ENCODE data around the gene PTBP1. TPM values are rescaled to one million over a fixed set of nuclear protein-coding genes. Genes with fewer than 3 reads are reported as not detected.
A peak's percentile ranks its signal among the peaks of the same experiment; 100 is the strongest.

The PTBP1 gene
- total RNA-seq, result 100 to 1,000 TPM; 485 to 591 TPM

- peak; percentile 84 to 85 for ATAC-seq
Measured at GRCh38 chr19:796692-797527, at the start of gene PTBP1. PTBP1 (plus strand) TSS chr19:797452; CDS start chr19:797498, 46 bp downstream.

GRCh38 chr19:748274-748598, 49.0 kb upstream of the PTBP1 start:
- no peaks in the 10 kb centered on the region for H3K36me3 Mint-ChIP-seq
- ATAC-seq (no peak), DNase-seq (ENCODE audit: low spot score in 2 of 2) (no peak)
- H3K9me3 Mint-ChIP-seq, result no peaks in the 10 kb centered on the region
- H3K27ac Mint-ChIP-seq, result no peak overlapping the region

More at GRCh38 chr19:796692-797527, at the start of gene PTBP1:
- DNase-seq (ENCODE audit: low spot score in 2 of 2), result peak; percentile 97 to 100
- Mint-ChIP-seq H3K9me3 (no peaks in the 10 kb centered on the region), H3K36me3 (peaks cover 26 to 27% of the 10 kb centered on the region in 2 donors), H3K27ac (peak within 1 kb of the TSS; percentile 92 to 97)

GRCh38 chr19:749811-750210, 47.4 kb upstream of the PTBP1 start:
- ATAC-seq (no peak), DNase-seq (ENCODE audit: low spot score in 2 of 2) (no peak)
- Mint-ChIP-seq H3K27ac (no peak overlapping the region), H3K9me3 (no peaks in the 10 kb centered on the region), H3K36me3 (no peaks in the 10 kb centered on the region)

- Mint-ChIP-seq H3K27ac (no peak within 1 kb of the TSS), H3K9me3 (no peaks in the 10 kb centered on the region), H3K36me3 (no peaks in the 10 kb centered on the region)
- DNase-seq (ENCODE audit: low spot score in 2 of 2) (no peak), ATAC-seq (no peak)
Measured at GRCh38 chr19:750640-751423, 46.4 kb upstream of the PTBP1 start, which contains the start of gene MISP. MISP (plus strand) TSS chr19:751112; CDS start chr19:756947, 5,835 bp downstream.

GRCh38 chr19:751501-752341, 45.5 kb upstream of the PTBP1 start:
- DNase-seq (ENCODE audit: low spot score in 2 of 2) (no peak), ATAC-seq (no peak)
- H3K9me3 Mint-ChIP-seq, result no peaks in the 10 kb centered on the region
- no peak overlapping the region for H3K27ac Mint-ChIP-seq
- no peaks in the 10 kb centered on the region for H3K36me3 Mint-ChIP-seq

GRCh38 chr19:752652-753517, 44.4 kb upstream of the PTBP1 start:
- ATAC-seq (no peak), DNase-seq (ENCODE audit: low spot score in 2 of 2) (no peak)
- no peaks in the 10 kb centered on the region for H3K9me3 Mint-ChIP-seq
- H3K27ac Mint-ChIP-seq, result no peak overlapping the region
- H3K36me3 Mint-ChIP-seq, result no peaks in the 10 kb centered on the region

- DNase-seq (ENCODE audit: low spot score in 2 of 2), result no peak
- H3K9me3 Mint-ChIP-seq, result peaks cover under 1 to 2% of the 10 kb centered on the region in 2 donors
- peaks cover 2 to 6% of the 10 kb centered on the region in 2 donors for H3K36me3 Mint-ChIP-seq
- no peak for ATAC-seq
- H3K27ac Mint-ChIP-seq, result no peak overlapping the region
Measured at GRCh38 chr19:754530-754929, 42.7 kb upstream of the PTBP1 start.

- Mint-ChIP-seq H3K9me3 (peaks cover 3 to 5% of the 10 kb centered on the region in 2 donors), H3K36me3 (peaks cover 6 to 10% of the 10 kb centered on the region in 2 donors), H3K27ac (no peak overlapping the region)
- ATAC-seq, result no peak
- no peak for DNase-seq (ENCODE audit: low spot score in 2 of 2)
Measured at GRCh38 chr19:755063-755462, 42.2 kb upstream of the PTBP1 start.

GRCh38 chr19:756236-756635, 41.0 kb upstream of the PTBP1 start:
- peaks cover 6 to 10% of the 10 kb centered on the region in 2 donors for H3K36me3 Mint-ChIP-seq
- no peak overlapping the region for H3K27ac Mint-ChIP-seq
- peaks cover 3 to 5% of the 10 kb centered on the region in 2 donors for H3K9me3 Mint-ChIP-seq
- ATAC-seq (peak; percentile 89 to 93), DNase-seq (ENCODE audit: low spot score in 2 of 2) (peak in 1 of 2 donors; percentile 72)

GRCh38 chr19:756821-757688, 40.2 kb upstream of the PTBP1 start:
- peaks cover 6 to 10% of the 10 kb centered on the region in 2 donors for H3K36me3 Mint-ChIP-seq
- no peak overlapping the region for H3K27ac Mint-ChIP-seq
- no peak for DNase-seq (ENCODE audit: low spot score in 2 of 2)
- H3K9me3 Mint-ChIP-seq, result peaks cover 3 to 5% of the 10 kb centered on the region in 2 donors
- ATAC-seq, result no peak

GRCh38 chr19:757811-758668, 39.2 kb upstream of the PTBP1 start:
- no peak for DNase-seq (ENCODE audit: low spot score in 2 of 2)
- no peak for ATAC-seq
- peaks cover 3 to 5% of the 10 kb centered on the region in 2 donors for H3K9me3 Mint-ChIP-seq
- H3K36me3 Mint-ChIP-seq, result peaks cover 6 to 10% of the 10 kb centered on the region in 2 donors
- H3K27ac Mint-ChIP-seq, result no peak overlapping the region

GRCh38 chr19:763181-763580, 34.1 kb upstream of the PTBP1 start:
- peaks cover 6 to 8% of the 10 kb centered on the region in 2 donors for H3K36me3 Mint-ChIP-seq
- no peak overlapping the region for H3K27ac Mint-ChIP-seq
- ATAC-seq (no peak), DNase-seq (ENCODE audit: low spot score in 2 of 2) (no peak)
- H3K9me3 Mint-ChIP-seq, result peaks cover 3 to 5% of the 10 kb centered on the region in 2 donors

GRCh38 chr19:763869-764268, 33.4 kb upstream of the PTBP1 start:
- Mint-ChIP-seq H3K9me3 (peaks cover 3 to 5% of the 10 kb centered on the region in 2 donors), H3K27ac (no peak overlapping the region), H3K36me3 (peaks cover 5 to 6% of the 10 kb centered on the region in 2 donors)
- ATAC-seq (no peak), DNase-seq (ENCODE audit: low spot score in 2 of 2) (no peak)

- DNase-seq (ENCODE audit: low spot score in 2 of 2), result no peak
- H3K27ac Mint-ChIP-seq, result no peak overlapping the region
- H3K36me3 Mint-ChIP-seq, result peaks cover 5 to 6% of the 10 kb centered on the region in 2 donors
- ATAC-seq, result no peak
- H3K9me3 Mint-ChIP-seq, result peaks cover 3 to 5% of the 10 kb centered on the region in 2 donors
Measured at GRCh38 chr19:764301-764700, 33.0 kb upstream of the PTBP1 start.

Data from activated naive CD4-positive, alpha-beta T cell treated with anti-CD3 and anti-CD28 coated beads, Interleukin-2, amount 50 U/mL, for 72 hours (primary cell).